GM12891 (cell line): ENCODE data around the gene SLC35B1.

Experiments used
- POLR2A ChIP-seq: IDR thresholded peaks from 2 replicates; pipeline ENCODE4 v1.6.1; 2011; ENCODE audit warnings: low read depth, low read length, control low read depth
- POLR2AphosphoS5 ChIP-seq: IDR thresholded peaks from 2 replicates; pipeline ENCODE4 v1.6.1; 2011; ENCODE audit warnings: low read depth, low read length, control low read depth
- SPI1 ChIP-seq: IDR thresholded peaks from 2 replicates; pipeline ENCODE4 v1.6.1; 2011; ENCODE audit warnings: low read depth, low read length, control low read depth

GRCh38 chr17:49749730-49750129 is 42.0 kb upstream of the SLC35B1 start:
- TF ChIP-seq POLR2A, result no peak
- no peak for TF ChIP-seq POLR2AphosphoS5
- no peak for TF ChIP-seq SPI1
